ENCODE results near the gene GNL2. TPM values are rescaled to one million over a fixed set of nuclear protein-coding genes. Genes with fewer than 3 reads are reported as not detected.

GNL2 gene
- total RNA-seq, 1 donor from 2014 or later, result 50.0 TPM

DNA sequence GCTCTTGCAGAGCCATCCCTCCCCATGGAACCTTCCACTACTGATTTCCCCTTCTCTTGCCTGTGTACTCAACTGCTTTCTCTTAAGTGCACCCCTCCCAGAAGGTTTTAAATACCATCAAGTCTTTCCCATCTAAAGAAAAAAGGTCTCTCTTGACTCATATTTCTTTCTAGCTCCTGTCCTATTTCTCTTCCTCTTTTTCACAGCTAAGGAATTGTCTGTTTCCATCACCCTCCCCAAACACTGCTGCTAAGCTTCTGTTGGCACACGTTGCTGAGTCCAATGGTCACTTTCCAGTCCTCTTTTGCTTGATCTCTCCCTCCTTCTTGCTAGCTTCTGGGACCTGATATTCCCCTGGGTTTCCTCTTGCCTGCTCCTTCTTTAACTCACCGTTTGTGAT is 13.3 kb upstream of the GNL2 start:
- no peak for DNase-seq (ENCODE audit: low spot score, unreplicated experiment)
- TF ChIP-seq, protein P1, sequence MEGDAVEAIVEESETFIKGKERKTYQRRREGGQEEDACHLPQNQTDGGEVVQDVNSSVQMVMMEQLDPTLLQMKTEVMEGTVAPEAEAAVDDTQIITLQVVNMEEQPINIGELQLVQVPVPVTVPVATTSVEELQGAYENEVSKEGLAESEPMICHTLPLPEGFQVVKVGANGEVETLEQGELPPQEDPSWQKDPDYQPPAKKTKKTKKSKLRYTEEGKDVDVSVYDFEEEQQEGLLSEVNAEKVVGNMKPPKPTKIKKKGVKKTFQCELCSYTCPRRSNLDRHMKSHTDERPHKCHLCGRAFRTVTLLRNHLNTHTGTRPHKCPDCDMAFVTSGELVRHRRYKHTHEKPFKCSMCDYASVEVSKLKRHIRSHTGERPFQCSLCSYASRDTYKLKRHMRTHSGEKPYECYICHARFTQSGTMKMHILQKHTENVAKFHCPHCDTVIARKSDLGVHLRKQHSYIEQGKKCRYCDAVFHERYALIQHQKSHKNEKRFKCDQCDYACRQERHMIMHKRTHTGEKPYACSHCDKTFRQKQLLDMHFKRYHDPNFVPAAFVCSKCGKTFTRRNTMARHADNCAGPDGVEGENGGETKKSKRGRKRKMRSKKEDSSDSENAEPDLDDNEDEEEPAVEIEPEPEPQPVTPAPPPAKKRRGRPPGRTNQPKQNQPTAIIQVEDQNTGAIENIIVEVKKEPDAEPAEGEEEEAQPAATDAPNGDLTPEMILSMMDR (IDR thresholded peaks at IDR 0.05; ENCODE audit: unreplicated experiment), result no peak
- H3K27me3 Mint-ChIP-seq, result peaks cover 40% of the 10 kb centered on the region

DNA sequence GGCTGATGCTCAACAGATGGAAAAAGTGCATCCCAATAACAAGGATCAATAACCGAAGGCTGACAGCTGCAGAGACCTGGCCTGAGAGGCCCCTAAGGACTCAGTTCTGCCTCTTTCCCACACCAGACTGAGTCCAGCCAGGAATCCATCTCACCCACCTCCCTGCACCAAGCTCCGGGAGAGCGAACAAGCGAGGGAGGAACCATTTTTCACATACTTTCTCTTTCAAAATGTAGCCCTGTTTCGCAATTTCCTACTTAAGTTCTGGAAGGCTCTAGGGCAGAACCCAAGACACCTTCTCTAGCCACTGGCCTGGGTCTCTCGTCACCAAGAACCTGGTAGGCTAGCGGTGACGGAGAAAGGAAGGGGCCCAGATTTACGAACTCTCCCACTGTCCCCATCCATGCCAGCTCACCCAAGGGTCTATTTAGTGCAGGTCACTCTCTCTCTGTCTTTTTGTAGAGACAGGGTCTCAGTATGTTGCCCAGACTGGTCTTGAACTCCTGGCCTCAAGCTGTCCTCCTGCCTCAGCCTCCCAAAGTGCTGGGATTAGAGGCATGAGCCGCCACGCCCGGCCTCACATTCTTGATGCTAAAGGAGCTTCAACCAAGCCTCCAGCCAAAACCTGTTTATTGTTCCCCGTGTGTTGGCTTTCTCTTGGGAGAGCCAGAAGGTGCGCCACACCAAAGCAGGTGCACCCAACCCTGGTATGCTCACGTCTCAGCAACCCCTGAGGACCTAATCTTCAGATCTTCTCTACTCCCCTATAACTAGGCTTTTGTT is 10.9 kb upstream of the GNL2 start:
- TF ChIP-seq, protein P1 (IDR thresholded peaks at IDR 0.05; ENCODE audit: unreplicated experiment), result no peak
- Mint-ChIP-seq H3K4me1 (ENCODE audit: low read depth) (no peaks in the 10 kb centered on the region), H3K4me3 (ENCODE audit: low read depth) (no peak overlapping the region), H3K36me3 (ENCODE audit: insufficient read depth) (no peaks in the 10 kb centered on the region), H3K27me3 (peaks cover 30% of the 10 kb centered on the region), H3K27ac (no peak overlapping the region), H3K9me3 (ENCODE audit: low read depth) (no peaks in the 10 kb centered on the region)
- no peak for DNase-seq (ENCODE audit: low spot score, unreplicated experiment)

More for the DNA sequence above, 13.3 kb upstream of the GNL2 start:
- no peaks in the 10 kb centered on the region for H3K4me1 Mint-ChIP-seq (ENCODE audit: low read depth)
- H3K9me3 Mint-ChIP-seq (ENCODE audit: low read depth), result no peaks in the 10 kb centered on the region
- no peak overlapping the region for H3K27ac Mint-ChIP-seq
- H3K36me3 Mint-ChIP-seq (ENCODE audit: insufficient read depth), result no peaks in the 10 kb centered on the region
- no peak overlapping the region for H3K4me3 Mint-ChIP-seq (ENCODE audit: low read depth)

DNA sequence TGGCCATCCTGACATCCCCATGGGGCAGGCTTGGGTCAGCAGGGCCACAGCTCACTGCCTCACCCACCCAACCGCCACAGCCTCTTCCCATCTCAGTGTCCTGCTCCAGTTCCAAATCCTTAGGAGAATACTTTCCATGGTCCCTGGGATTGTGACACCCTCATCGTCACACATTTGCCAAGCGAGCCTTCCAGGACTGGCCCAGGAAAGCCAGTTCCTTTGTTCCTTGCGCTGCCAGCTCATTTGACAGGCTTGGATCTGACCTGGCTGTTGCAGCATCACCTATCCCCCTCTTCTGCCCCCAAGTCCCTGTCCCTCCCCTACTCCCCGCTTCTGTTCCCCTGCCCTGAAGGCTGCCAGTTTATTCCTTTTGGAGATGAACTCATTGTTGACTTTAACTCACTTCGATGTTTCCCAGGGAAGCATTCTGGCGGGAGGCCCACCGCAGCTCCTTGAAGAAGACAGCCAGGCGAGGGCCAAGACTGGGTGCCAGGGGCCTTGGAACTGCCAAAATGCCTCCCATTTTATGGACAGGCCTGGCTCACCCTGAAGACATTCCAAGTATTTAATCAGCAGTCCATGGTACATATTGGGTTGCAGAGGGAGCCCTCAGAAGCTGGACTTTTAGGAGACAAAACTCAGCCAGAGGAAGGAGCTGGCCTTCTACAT is 10.2 kb upstream of the GNL2 start:
- no peaks in the 10 kb centered on the region for H3K36me3 Mint-ChIP-seq (ENCODE audit: insufficient read depth)
- no peaks in the 10 kb centered on the region for H3K9me3 Mint-ChIP-seq (ENCODE audit: low read depth)
- H3K4me3 Mint-ChIP-seq (ENCODE audit: low read depth), result no peak overlapping the region
- peaks cover 33% of the 10 kb centered on the region for H3K27me3 Mint-ChIP-seq
- no peak for DNase-seq (ENCODE audit: low spot score, unreplicated experiment)
- no peak overlapping the region for H3K27ac Mint-ChIP-seq
- H3K4me1 Mint-ChIP-seq (ENCODE audit: low read depth), result no peaks in the 10 kb centered on the region
- TF ChIP-seq, protein P1 (IDR thresholded peaks at IDR 0.05; ENCODE audit: unreplicated experiment), result no peak

DNA sequence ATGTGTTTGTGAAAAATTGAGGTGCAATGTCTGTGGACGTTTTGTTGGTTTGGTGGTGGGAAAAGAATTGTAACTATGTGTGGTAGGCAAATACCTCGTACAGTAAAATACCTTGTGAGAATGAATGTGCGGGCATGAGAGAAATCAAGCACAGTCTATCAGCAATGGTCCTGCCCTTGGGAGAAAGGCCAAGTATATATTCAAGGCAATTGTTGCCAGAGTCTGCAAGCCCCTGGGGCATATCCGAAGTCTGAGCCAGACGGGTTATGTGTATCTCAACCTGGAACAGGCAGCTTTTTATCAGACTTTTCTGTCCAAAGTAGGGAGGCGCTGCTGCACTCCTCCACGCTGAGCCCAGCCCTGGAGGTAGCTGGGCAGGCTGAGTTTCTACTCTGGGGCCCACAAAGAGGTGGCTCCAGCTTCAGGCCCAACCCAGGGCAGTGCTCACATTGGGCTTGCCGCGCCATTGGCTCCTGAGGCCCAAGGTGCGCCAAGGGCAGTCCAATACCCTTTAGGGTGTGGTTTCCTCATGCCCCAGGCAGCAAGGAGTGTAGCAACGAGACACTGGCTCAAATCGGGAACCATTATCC is 9.4 kb upstream of the GNL2 start:
- Mint-ChIP-seq H3K27me3 (peaks cover 36% of the 10 kb centered on the region), H3K4me3 (ENCODE audit: low read depth) (no peak overlapping the region), H3K27ac (no peak overlapping the region), H3K4me1 (ENCODE audit: low read depth) (no peaks in the 10 kb centered on the region), H3K9me3 (ENCODE audit: low read depth) (no peaks in the 10 kb centered on the region), H3K36me3 (ENCODE audit: insufficient read depth) (no peaks in the 10 kb centered on the region)
- TF ChIP-seq, protein P1 (IDR thresholded peaks at IDR 0.05; ENCODE audit: unreplicated experiment), result no peak
- DNase-seq (ENCODE audit: low spot score, unreplicated experiment), result no peak
